HFF-Myc (cell line): ENCODE data around the gene METTL9.
"Not testable (repeated sequence)": the region's sequence is repeated elsewhere in the genome, so short reads cannot be mapped to it uniquely, and the experiment has no call there.

Experiments
- DNase-seq: peaks from one replicate; pipeline ENCODE4 v3.0.0-alpha.2; 2011; ENCODE audit warnings: low read depth; ENCODE audit errors: extremely low read depth
- H3K4me3 ChIP-seq: replicated peaks from 2 replicates; pipeline ENCODE4 v1.5.1; 2011; ENCODE audit warnings: low read depth, mild to moderate bottlenecking, control low read depth, low read length
- CTCF ChIP-seq: IDR thresholded peaks from 2 replicates; pipeline ENCODE4 v1.5.1; 2012; ENCODE audit warnings: mild to moderate bottlenecking, low read depth, low read length, control low read depth; ENCODE audit errors: missing control alignments

The METTL9 gene

GRCh38 chr16:21644674-21645073 lies 45.3 kb downstream of the METTL9 start:
- DNase-seq = no peak
- no peak overlapping the region for H3K4me3 ChIP-seq
- TF ChIP-seq CTCF = no peak

GRCh38 chr16:21645261-21645721 lies 45.9 kb downstream of the METTL9 start:
- DNase-seq = no peak
- TF ChIP-seq CTCF = no peak
- no peak overlapping the region for H3K4me3 ChIP-seq

GRCh38 chr16:21646091-21646490 lies 46.7 kb downstream of the METTL9 start:
- DNase-seq = no peak

GRCh38 chr16:21646721-21647561 lies 47.6 kb downstream of the METTL9 start:
- H3K4me3 ChIP-seq = no peak overlapping the region
- no peak for DNase-seq
- TF ChIP-seq CTCF = no peak

More at GRCh38 chr16:21646091-21646490, 46.7 kb downstream of the METTL9 start:
- TF ChIP-seq CTCF = no peak
- no peak overlapping the region for H3K4me3 ChIP-seq

GRCh38 chr16:21647562-21648164 lies 48.3 kb downstream of the METTL9 start:
- no peak for DNase-seq
- TF ChIP-seq CTCF = no peak

GRCh38 chr16:21649826-21650406 lies 50.5 kb downstream of the METTL9 start:
- not testable (repeated sequence) for H3K4me3 ChIP-seq, DNase-seq

More at GRCh38 chr16:21647562-21648164, 48.3 kb downstream of the METTL9 start:
- H3K4me3 ChIP-seq = no peak overlapping the region

GRCh38 chr16:21650521-21650920 lies 51.1 kb downstream of the METTL9 start:
- H3K4me3 ChIP-seq = no peak overlapping the region
- DNase-seq = no peak
- no peak for TF ChIP-seq CTCF
